RWPE2 (cell line): ENCODE results near the gene HIVEP3.

ENCODE experiments used
- ATAC-seq: fragments of 200-7000 bp; cut with Tn5 transposase; 3 replicates; pipeline ENCODE4 v1.9.1; 2021; ENCODE audit warnings: low read depth
- DNase-seq: peaks from one replicate; pipeline ENCODE4 v3.0.0-alpha.2; 2020; ENCODE audit warnings: low spot score
- H3K27ac ChIP-seq: fragments of 450-650 bp; 2 replicates; pipeline ENCODE4 v1.5.1; 2017; ENCODE audit warnings: mild to moderate bottlenecking; ENCODE audit not compliant: poor library complexity, severe bottlenecking
- H3K27me3 ChIP-seq: fragments of 250-450 bp; sonication (Bioruptor Pico); 2 replicates; pipeline ENCODE4 v1.5.1; 2021; ENCODE audit warnings: mild to moderate bottlenecking, moderate library complexity; ENCODE audit not compliant: insufficient read depth, poor library complexity, severe bottlenecking
- H3K36me3 ChIP-seq: fragments of 250-450 bp; sonication (Bioruptor Pico); 2 replicates; pipeline ENCODE4 v1.5.1; 2020; ENCODE audit warnings: low read depth, mild to moderate bottlenecking, moderate library complexity
- H3K4me1 ChIP-seq: fragments of 250-450 bp; sonication (Bioruptor Pico); 2 replicates; pipeline ENCODE4 v1.5.1; 2021; ENCODE audit warnings: mild to moderate bottlenecking, moderate library complexity; ENCODE audit not compliant: insufficient read depth, poor library complexity, severe bottlenecking
- H3K4me3 ChIP-seq: fragments of 250-450 bp; sonication (Bioruptor Pico); 2 replicates; pipeline ENCODE4 v1.5.1; 2021; ENCODE audit warnings: mild to moderate bottlenecking, moderate library complexity; ENCODE audit not compliant: severe bottlenecking
- H3K9me3 ChIP-seq: fragments of 250-450 bp; sonication (Bioruptor Pico); 2 replicates; pipeline ENCODE4 v1.5.1; 2021; ENCODE audit warnings: mild to moderate bottlenecking, moderate library complexity; ENCODE audit not compliant: severe bottlenecking
- CTCF ChIP-seq: fragments of 450-650 bp; IDR thresholded peaks from one replicate; pipeline ENCODE4 v1.5.1; 2017; ENCODE audit warnings: mild to moderate bottlenecking, moderate library complexity; ENCODE audit not compliant: poor library complexity, severe bottlenecking

HIVEP3 gene

GRCh38 chr1:41497461-41498030, 421.2 kb downstream of the HIVEP3 start:
- H3K27me3 ChIP-seq = no peaks in the 10 kb centered on the region
- no peak for DNase-seq
- H3K4me3 ChIP-seq = no peak overlapping the region
- TF ChIP-seq CTCF = no peak
- no peaks in the 10 kb centered on the region for H3K9me3 ChIP-seq
- peaks cover 66% of the 10 kb centered on the region for H3K4me1 ChIP-seq
- H3K36me3 ChIP-seq = no peaks in the 10 kb centered on the region
- no peak for ATAC-seq
- H3K27ac ChIP-seq = peak overlapping the region; percentile 71

- peak overlapping the region; percentile 71 for H3K27ac ChIP-seq
- no peaks in the 10 kb centered on the region for H3K36me3 ChIP-seq
- no peaks in the 10 kb centered on the region for H3K9me3 ChIP-seq
- no peak for ATAC-seq
- no peaks in the 10 kb centered on the region for H3K27me3 ChIP-seq
- DNase-seq = no peak
- H3K4me1 ChIP-seq = peaks cover 65% of the 10 kb centered on the region
- H3K4me3 ChIP-seq = no peak overlapping the region
- TF ChIP-seq CTCF = no peak
Measured at GRCh38 chr1:41497056-41497440, 421.7 kb downstream of the HIVEP3 start.

GRCh38 chr1:41496080-41497055, 422.4 kb downstream of the HIVEP3 start:
- Histone ChIP-seq H3K36me3 (no peaks in the 10 kb centered on the region), H3K27me3 (no peaks in the 10 kb centered on the region), H3K4me3 (no peak overlapping the region), H3K27ac (peak overlapping the region; percentile 71), H3K4me1 (peaks cover 61% of the 10 kb centered on the region), H3K9me3 (no peaks in the 10 kb centered on the region)
- no peak for TF ChIP-seq CTCF
- DNase-seq (peak; percentile 89), ATAC-seq (peak; percentile 33)

- Histone ChIP-seq H3K27ac (peak overlapping the region; percentile 71), H3K4me1 (peaks cover 52% of the 10 kb centered on the region), H3K36me3 (no peaks in the 10 kb centered on the region), H3K4me3 (no peak overlapping the region), H3K27me3 (no peaks in the 10 kb centered on the region), H3K9me3 (no peaks in the 10 kb centered on the region)
- DNase-seq (no peak), ATAC-seq (no peak)
- TF ChIP-seq CTCF = peak; percentile 39
Measured at GRCh38 chr1:41495210-41495948, 423.3 kb downstream of the HIVEP3 start.
